Memory B cell (primary cell): ENCODE results near the gene ARMC8.

Source experiments
- ATAC-seq: fragments of 150-1000 bp; cut with Tn5 transposase; 2 replicates; pipeline ENCODE4 v1.10.0; 2021; ENCODE audit warnings: low read depth, mild to moderate bottlenecking, moderate library complexity
- DNase-seq, 2 donors: peaks; one replicate each; pipeline ENCODE4 v3.0.0; 2022; ENCODE audit warnings: low spot score in 2 of 2
- H3K27ac Mint-ChIP-seq: one replicate; pipeline ENCODE4 v1.8.0; 2022; ENCODE audit warnings: mild to moderate bottlenecking, moderate library complexity, mixed read lengths
- H3K27me3 Mint-ChIP-seq: one replicate; pipeline ENCODE4 v1.8.0; 2022; ENCODE audit warnings: mixed read lengths
- H3K36me3 Mint-ChIP-seq: one replicate; pipeline ENCODE4 v1.8.0; 2022; ENCODE audit warnings: mild to moderate bottlenecking, mixed read lengths
- H3K4me1 Mint-ChIP-seq: one replicate; pipeline ENCODE4 v1.8.0; 2022; ENCODE audit warnings: mixed read lengths
- H3K4me3 Mint-ChIP-seq: one replicate; pipeline ENCODE4 v1.8.0; 2022; ENCODE audit warnings: mild to moderate bottlenecking, moderate library complexity, mixed read lengths
- H3K9me3 Mint-ChIP-seq: one replicate; pipeline ENCODE4 v1.8.0; 2022; ENCODE audit warnings: mixed read lengths

ARMC8 gene

DNA sequence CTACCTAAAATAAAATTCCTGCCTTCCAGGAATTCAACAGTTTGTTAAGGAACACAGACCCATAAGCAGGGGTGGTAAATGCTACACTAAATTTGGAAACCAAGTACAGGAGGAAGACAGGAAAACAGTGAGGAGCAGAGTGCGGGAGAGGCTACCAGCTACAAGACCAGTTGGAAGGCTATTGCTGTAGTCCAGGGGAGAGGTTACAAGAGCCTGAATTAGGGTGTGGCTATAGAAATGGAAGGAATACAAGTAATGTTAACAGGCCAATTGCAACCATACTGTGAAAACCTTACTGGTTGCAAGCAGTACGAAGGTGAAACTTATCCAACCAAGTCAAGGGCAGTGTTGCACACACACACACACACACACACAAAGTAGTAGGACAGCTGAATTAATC is 880 bp upstream of the ARMC8 start:
- Mint-ChIP-seq H3K9me3 (no peaks in the 10 kb centered on the region), H3K27me3 (peaks cover 2% of the 10 kb centered on the region), H3K27ac (peak overlapping the region; percentile 42), H3K4me1 (peaks cover 22% of the 10 kb centered on the region), H3K36me3 (peaks cover 3% of the 10 kb centered on the region), H3K4me3 (peak overlapping the region; percentile 95)
- ATAC-seq (no peak), DNase-seq (no peak)

DNA sequence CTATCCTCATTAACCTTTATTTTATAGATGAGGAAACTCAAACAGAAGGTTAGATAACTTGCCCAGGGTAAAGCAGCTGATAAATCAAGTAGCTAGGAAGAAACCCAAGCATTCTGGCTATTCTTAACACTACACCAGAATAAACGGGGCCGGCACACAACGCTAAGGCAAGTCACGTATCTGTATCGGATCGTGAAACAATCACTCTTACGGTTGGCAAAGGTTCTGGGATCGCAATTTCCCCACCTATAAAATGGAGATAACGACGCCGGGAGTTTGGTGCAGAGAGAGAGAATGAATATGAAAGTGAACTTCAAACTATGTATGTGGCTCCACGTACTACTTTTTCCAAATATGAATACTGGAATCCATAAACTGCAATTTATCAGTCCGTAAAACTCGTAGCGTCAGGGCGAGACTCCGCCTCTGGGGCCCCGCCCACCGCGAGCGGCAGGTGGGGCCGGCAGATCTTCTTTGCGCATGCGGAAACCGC is 252 bp upstream of the ARMC8 start:
- Mint-ChIP-seq H3K27me3 (peaks cover 2% of the 10 kb centered on the region), H3K9me3 (no peaks in the 10 kb centered on the region), H3K4me3 (peak overlapping the region; percentile 95), H3K4me1 (peaks cover 27% of the 10 kb centered on the region), H3K27ac (peak overlapping the region; percentile 95), H3K36me3 (peaks cover 6% of the 10 kb centered on the region)
- ATAC-seq (peak; percentile 90), DNase-seq (peak in 1 of 2 donors; percentile 83)

DNA sequence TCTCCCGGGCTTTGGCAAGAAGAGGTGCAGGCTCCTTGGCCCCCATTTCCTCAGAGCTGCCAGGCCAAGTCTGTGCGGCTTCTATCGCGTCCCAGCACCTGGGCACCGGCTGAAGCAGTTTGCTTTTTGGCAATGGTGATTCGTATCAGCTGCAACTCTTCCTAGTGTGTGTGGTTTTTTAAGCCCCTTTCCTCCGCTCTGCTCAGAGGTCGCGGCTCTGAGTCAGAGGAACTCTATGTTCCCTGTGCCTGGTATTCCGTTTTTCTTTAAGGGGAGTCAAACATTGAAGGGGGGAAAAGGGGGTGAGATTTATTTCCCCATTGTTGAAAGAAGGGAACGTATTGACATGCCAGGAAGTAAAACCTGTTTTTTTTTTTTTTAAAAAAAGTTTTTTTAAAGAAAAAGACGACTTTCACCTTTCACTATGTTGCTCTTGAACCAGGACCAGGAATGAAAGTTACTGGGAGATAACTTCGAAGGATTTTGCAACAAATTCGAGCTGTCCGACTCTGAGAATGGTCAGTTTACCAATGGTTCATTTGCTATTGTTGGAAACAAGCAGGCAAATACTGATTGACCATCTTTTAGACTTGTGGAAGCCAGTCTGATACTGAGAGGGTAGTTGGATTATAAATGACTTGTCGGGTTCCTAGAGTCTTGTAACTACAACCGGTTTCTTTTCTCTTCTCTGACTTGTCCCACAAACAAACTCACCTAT is 1.1 kb downstream of the ARMC8 start:
- ATAC-seq (peak; percentile 26), DNase-seq (no peak)
- peaks cover 2% of the 10 kb centered on the region for H3K27me3 Mint-ChIP-seq
- peaks cover 27% of the 10 kb centered on the region for H3K4me1 Mint-ChIP-seq
- peak overlapping the region; percentile 95 for H3K4me3 Mint-ChIP-seq
- H3K36me3 Mint-ChIP-seq, result peaks cover 6% of the 10 kb centered on the region
- H3K9me3 Mint-ChIP-seq, result no peaks in the 10 kb centered on the region
- H3K27ac Mint-ChIP-seq, result peak overlapping the region; percentile 55

DNA sequence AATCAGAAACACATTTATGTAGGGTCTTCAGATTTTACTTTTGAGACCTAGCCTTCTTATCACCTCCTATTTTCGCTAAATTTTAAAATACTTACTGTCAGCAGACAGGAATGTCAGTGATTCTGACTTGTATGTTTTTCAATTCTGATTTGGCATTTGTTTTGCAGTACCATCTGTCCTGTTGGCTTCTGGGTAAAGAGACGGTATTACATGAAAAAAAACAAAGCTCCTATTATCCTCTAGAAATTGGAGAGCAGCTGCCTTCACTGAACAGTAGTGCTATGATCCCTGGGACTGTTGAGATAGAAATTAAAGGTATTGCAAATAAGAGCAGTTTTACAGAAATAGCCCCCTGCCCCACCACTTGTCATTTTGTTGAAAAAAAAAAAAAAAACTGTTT is 8.4 kb downstream of the ARMC8 start:
- Mint-ChIP-seq H3K27me3 (no peaks in the 10 kb centered on the region), H3K36me3 (peaks cover 11% of the 10 kb centered on the region), H3K4me3 (no peak overlapping the region), H3K4me1 (peaks cover 22% of the 10 kb centered on the region), H3K9me3 (no peaks in the 10 kb centered on the region), H3K27ac (no peak overlapping the region)
- DNase-seq, result no peak
- no peak for ATAC-seq

DNA sequence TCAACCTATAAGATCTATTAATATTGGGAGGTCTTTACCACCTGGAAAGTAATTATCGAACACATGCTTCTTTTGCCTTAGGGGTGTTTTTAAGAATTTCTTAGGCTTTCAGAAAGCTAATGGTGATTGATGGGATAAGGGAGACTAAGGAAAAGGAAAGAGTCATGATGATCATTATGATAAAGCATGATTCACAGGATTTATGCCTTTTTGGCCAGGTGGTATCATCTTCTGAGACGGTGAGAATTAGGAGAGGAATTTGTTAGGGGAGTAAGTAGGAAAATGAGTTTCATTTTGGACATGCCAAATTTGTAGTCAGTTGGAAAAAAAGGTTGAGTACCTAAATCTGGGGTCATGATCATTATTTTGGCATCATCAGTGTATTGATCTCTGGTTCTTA is 8.9 kb downstream of the ARMC8 start:
- no peaks in the 10 kb centered on the region for H3K27me3 Mint-ChIP-seq
- H3K4me1 Mint-ChIP-seq, result peaks cover 19% of the 10 kb centered on the region
- ATAC-seq (no peak), DNase-seq (no peak)
- no peak overlapping the region for H3K27ac Mint-ChIP-seq
- peaks cover 9% of the 10 kb centered on the region for H3K36me3 Mint-ChIP-seq
- H3K4me3 Mint-ChIP-seq, result no peak overlapping the region
- no peaks in the 10 kb centered on the region for H3K9me3 Mint-ChIP-seq

DNA sequence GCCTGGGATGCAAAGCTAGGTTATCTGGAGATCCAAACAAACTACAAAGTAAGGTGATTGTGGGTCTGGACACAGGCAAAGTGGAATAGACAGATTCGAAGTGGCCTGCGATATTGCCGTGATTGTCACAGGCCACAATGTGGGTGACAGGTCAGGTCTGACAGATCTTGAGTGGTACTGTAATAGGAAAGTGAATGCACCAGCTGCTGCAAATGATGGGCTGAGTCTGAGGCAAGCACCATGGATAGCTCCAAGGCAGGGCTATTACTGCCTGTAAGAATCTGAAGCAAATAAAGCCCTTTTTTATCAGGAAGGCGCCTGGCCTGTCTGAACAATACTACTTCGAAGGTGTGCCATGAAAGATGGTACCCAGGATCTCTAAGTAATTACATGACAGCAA is 10.0 kb downstream of the ARMC8 start:
- ATAC-seq, result no peak
- Mint-ChIP-seq H3K4me3 (no peak overlapping the region), H3K9me3 (no peaks in the 10 kb centered on the region), H3K27ac (no peak overlapping the region), H3K4me1 (peaks cover 16% of the 10 kb centered on the region), H3K27me3 (no peaks in the 10 kb centered on the region), H3K36me3 (peaks cover 6% of the 10 kb centered on the region)
- DNase-seq, result no peak

DNA sequence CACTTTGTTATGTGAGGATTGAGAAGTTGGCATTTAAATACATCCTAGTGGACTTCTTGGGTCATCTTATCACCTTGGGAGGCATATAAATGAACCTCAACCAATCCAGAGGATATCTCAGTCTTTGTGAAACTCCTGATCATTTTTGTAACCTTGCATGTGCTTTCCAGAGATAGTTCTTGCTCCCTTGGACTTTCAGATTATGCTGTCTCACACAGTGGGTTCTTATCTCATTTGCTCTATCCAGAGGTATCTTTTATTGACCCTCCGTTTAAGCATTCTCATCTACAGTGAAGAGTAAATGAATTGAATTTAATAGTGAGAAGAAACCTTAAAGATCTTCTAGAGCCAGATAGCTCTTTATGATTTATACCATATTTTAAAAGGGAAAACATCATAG is 10.4 kb downstream of the ARMC8 start:
- Mint-ChIP-seq H3K27ac (no peak overlapping the region), H3K4me3 (no peak overlapping the region), H3K4me1 (peaks cover 16% of the 10 kb centered on the region), H3K9me3 (no peaks in the 10 kb centered on the region), H3K36me3 (peaks cover 6% of the 10 kb centered on the region), H3K27me3 (no peaks in the 10 kb centered on the region)
- no peak for DNase-seq
- ATAC-seq, result no peak

DNA sequence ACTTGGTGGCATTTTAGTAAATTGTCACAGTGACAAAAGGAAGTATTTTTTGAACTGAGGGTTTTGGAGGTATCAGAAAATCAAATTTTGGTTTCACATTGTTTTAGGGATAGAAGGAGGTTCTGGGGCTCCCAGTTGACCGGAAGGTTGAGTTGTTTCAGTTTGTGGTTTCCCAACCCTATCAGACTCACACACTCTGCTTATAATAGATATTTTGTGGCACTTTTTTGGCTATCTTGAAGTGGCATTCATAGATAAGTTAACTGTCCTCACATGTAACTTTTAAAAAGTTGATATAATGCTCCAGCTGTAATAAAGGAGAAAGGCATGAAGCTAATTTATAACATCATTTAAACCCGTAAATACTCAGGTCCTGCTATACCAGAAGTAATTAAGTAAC is 12.8 kb downstream of the ARMC8 start:
- H3K36me3 Mint-ChIP-seq, result peaks cover 10% of the 10 kb centered on the region
- H3K27me3 Mint-ChIP-seq, result no peaks in the 10 kb centered on the region
- no peaks in the 10 kb centered on the region for H3K9me3 Mint-ChIP-seq
- DNase-seq (no peak), ATAC-seq (no peak)
- H3K4me3 Mint-ChIP-seq, result no peak overlapping the region
- peak overlapping the region; percentile 15 for H3K27ac Mint-ChIP-seq
- peaks cover 28% of the 10 kb centered on the region for H3K4me1 Mint-ChIP-seq

DNA sequence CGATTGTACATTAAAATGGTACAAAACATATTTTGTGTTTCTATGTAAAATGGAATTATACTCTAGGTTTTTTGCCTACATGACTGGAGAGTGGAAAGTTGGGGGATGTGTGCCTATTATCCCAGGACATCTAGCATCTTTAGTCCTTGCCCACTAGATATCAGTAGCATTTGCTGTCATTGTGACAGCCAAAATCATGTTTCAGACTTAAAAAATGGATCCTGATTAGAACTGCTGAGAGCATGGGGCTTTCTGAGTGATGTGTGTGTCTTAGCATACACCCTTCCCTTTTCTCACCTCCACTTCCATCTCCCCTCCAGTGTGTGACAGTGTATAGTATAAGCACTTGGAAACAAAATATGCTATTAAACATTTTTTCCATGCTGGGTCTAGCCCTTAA is 13.3 kb downstream of the ARMC8 start:
- ATAC-seq (no peak), DNase-seq (no peak)
- Mint-ChIP-seq H3K27me3 (no peaks in the 10 kb centered on the region), H3K36me3 (peaks cover 13% of the 10 kb centered on the region), H3K4me1 (peaks cover 31% of the 10 kb centered on the region), H3K9me3 (no peaks in the 10 kb centered on the region), H3K4me3 (no peak overlapping the region), H3K27ac (no peak overlapping the region)

DNA sequence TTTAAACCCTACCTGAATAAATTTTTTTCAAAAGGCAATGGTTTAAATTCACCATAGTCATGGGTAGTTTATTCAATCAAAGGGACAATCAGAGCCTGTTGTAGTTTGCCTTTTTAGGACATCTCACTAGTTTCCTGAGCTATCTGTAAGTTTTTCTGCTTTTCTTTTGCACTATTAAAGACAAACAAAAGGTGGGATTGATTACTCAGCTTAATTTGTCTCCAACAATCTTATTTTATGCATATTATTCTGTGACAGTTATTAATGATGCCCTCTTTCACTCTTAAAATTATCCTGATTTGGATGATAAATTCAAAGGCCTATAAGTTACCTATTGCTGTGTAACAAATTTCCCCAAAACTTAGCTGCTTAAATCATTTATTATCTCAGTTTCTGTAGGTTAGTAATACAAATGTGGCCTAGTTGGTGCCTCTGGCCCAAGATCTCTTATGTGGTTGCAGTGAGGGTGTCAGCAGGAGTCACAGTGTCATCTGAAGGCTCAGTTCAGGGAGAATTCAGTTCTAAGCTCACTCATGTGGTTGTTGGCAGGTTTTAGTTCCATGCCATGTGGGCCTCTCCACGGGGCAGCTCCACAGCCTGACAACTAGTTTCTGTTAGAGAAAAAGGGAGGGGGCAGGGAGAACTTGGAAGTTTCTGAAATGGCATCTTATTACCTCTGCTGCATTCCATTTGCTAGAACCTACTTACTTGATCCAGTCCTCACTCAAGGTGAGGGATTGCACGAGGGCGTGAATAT is 16.0 kb downstream of the ARMC8 start:
- peaks cover 40% of the 10 kb centered on the region for H3K4me1 Mint-ChIP-seq
- DNase-seq, result no peak

DNA sequence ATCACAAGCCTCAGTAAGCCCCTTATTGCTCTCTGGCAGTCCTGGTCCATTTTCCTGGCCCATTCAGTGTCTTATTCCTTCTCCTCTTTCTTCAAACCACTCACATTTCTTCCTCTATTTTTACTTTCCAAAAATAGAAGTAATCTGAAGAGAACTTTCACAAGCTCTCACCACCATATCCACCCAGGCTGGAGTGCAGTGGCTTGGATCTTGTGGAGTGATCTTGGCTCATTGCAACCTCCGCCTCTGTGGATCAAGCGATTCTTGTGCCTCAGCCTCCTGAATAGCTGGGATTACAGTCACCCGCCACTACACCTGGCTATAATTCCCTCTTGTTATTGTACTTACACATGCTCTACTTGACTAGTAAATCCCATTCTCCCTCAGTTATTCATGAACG is 16.8 kb downstream of the ARMC8 start:
- Mint-ChIP-seq H3K36me3 (peaks cover 24% of the 10 kb centered on the region), H3K27ac (peak overlapping the region; percentile 22), H3K9me3 (no peaks in the 10 kb centered on the region), H3K27me3 (no peaks in the 10 kb centered on the region), H3K4me1 (peaks cover 40% of the 10 kb centered on the region), H3K4me3 (no peak overlapping the region)
- DNase-seq (no peak), ATAC-seq (no peak)

More for the DNA sequence above, 16.0 kb downstream of the ARMC8 start:
- H3K36me3 Mint-ChIP-seq, result peaks cover 19% of the 10 kb centered on the region
- no peak overlapping the region for H3K4me3 Mint-ChIP-seq
- no peak overlapping the region for H3K27ac Mint-ChIP-seq
- ATAC-seq, result no peak
- no peaks in the 10 kb centered on the region for H3K9me3 Mint-ChIP-seq
- no peaks in the 10 kb centered on the region for H3K27me3 Mint-ChIP-seq

DNA sequence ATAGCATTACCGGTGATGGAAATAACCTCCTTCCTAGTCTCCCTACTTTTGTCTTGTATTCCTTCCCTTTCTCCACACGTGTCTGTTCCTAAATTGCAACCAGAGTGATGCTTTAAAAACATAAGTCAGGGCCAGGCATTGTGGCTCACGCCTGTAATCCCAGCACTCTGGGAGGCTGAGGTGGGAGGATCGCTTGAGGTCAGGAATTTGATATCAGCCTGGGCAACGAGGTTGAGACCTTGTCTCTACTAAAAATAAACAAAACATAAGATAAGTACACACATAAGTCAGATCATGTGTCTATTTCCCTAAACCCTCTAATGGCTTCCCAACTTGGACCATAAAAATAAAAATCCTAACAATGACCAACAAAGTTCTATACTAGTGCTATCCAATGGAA is 18.4 kb downstream of the ARMC8 start:
- H3K27me3 Mint-ChIP-seq, result no peaks in the 10 kb centered on the region
- H3K9me3 Mint-ChIP-seq, result no peaks in the 10 kb centered on the region
- no peak for DNase-seq
- peaks cover 31% of the 10 kb centered on the region for H3K4me1 Mint-ChIP-seq
- H3K36me3 Mint-ChIP-seq, result peaks cover 23% of the 10 kb centered on the region
- H3K27ac Mint-ChIP-seq, result no peak overlapping the region
- H3K4me3 Mint-ChIP-seq, result no peak overlapping the region
- ATAC-seq, result no peak

DNA sequence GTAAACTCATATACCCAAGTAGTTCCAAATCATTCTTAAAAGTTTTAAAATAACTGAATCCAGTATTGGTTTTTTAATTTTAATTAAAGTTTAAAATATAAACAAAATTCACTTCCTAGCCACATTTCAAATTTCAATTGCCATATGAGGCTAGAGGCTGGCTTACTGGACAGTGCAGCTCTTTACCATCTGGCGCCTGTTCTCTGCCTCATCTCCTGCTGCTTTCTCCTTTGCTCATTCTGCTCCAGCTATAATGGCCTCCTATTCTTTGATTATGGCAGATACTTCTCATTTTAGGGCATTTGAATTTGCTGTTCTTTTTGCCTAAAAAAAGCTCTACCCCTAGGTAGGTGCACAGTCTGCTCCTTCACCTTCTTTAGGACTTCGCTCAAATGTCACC is 19.1 kb downstream of the ARMC8 start:
- no peaks in the 10 kb centered on the region for H3K27me3 Mint-ChIP-seq
- H3K9me3 Mint-ChIP-seq, result no peaks in the 10 kb centered on the region
- ATAC-seq (no peak), DNase-seq (no peak)
- H3K27ac Mint-ChIP-seq, result peak overlapping the region; percentile 33
- peaks cover 30% of the 10 kb centered on the region for H3K4me1 Mint-ChIP-seq
- no peak overlapping the region for H3K4me3 Mint-ChIP-seq
- H3K36me3 Mint-ChIP-seq, result peaks cover 23% of the 10 kb centered on the region

DNA sequence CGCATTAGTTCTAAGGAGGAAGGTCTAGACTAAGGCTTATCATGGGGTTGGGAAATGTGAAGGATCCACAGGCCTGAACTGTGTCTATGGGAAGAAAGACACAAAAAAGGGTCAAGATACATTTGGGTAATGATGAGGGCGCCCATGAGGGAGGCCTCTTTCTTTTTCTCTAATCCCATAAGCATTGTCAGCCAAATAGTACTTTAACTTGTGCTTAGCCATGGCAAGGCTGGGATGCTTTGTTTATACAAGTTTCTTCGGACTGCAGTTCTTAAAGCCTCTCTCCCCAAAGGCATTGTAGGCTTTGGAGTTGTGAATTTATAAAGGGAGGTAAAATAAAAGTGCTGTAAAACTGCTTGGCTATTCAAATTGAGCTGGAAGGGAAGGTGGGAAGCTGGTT is 23.4 kb downstream of the ARMC8 start:
- peaks cover 15% of the 10 kb centered on the region for H3K4me1 Mint-ChIP-seq
- H3K9me3 Mint-ChIP-seq, result no peaks in the 10 kb centered on the region
- DNase-seq, result no peak
- H3K4me3 Mint-ChIP-seq, result no peak overlapping the region
- H3K27me3 Mint-ChIP-seq, result no peaks in the 10 kb centered on the region
- ATAC-seq, result no peak
- H3K27ac Mint-ChIP-seq, result no peak overlapping the region
- peaks cover 20% of the 10 kb centered on the region for H3K36me3 Mint-ChIP-seq
